ENCODE results near the gene SIDT2. TPM values are rescaled to one million over a fixed set of nuclear protein-coding genes. Genes with fewer than 3 reads are reported as not detected.

SIDT2 gene
- total and polyA plus RNA-seq, 2 of the 13 experiments (the other 11 are each of a cell fraction or from before 2014, with no cell fraction given), result 11.5 to 28.0 TPM

GRCh38 chr11:117178210-117179034, at the start of gene SIDT2 (continued):
- TF ChIP-seq, protein P1, sequence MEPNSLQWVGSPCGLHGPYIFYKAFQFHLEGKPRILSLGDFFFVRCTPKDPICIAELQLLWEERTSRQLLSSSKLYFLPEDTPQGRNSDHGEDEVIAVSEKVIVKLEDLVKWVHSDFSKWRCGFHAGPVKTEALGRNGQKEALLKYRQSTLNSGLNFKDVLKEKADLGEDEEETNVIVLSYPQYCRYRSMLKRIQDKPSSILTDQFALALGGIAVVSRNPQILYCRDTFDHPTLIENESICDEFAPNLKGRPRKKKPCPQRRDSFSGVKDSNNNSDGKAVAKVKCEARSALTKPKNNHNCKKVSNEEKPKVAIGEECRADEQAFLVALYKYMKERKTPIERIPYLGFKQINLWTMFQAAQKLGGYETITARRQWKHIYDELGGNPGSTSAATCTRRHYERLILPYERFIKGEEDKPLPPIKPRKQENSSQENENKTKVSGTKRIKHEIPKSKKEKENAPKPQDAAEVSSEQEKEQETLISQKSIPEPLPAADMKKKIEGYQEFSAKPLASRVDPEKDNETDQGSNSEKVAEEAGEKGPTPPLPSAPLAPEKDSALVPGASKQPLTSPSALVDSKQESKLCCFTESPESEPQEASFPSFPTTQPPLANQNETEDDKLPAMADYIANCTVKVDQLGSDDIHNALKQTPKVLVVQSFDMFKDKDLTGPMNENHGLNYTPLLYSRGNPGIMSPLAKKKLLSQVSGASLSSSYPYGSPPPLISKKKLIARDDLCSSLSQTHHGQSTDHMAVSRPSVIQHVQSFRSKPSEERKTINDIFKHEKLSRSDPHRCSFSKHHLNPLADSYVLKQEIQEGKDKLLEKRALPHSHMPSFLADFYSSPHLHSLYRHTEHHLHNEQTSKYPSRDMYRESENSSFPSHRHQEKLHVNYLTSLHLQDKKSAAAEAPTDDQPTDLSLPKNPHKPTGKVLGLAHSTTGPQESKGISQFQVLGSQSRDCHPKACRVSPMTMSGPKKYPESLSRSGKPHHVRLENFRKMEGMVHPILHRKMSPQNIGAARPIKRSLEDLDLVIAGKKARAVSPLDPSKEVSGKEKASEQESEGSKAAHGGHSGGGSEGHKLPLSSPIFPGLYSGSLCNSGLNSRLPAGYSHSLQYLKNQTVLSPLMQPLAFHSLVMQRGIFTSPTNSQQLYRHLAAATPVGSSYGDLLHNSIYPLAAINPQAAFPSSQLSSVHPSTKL (CRISPR knock-in tag; IDR thresholded peaks at IDR 0.05), result peak; percentile 28; the same call in 1 of the 2 replicates
- TF ChIP-seq DZIP1 (CRISPR knock-in tag; IDR thresholded peaks at IDR 0.05), result no peak; the same call in 1 of the 2 replicates
- 0 out of 2 replicates have a peak, but pooled peaks have one; percentile 20 for TF ChIP-seq RXRB (CRISPR knock-in tag; IDR thresholded peaks at IDR 0.05; ENCODE audit: borderline replicate concordance)
- TF ChIP-seq, protein P2, sequence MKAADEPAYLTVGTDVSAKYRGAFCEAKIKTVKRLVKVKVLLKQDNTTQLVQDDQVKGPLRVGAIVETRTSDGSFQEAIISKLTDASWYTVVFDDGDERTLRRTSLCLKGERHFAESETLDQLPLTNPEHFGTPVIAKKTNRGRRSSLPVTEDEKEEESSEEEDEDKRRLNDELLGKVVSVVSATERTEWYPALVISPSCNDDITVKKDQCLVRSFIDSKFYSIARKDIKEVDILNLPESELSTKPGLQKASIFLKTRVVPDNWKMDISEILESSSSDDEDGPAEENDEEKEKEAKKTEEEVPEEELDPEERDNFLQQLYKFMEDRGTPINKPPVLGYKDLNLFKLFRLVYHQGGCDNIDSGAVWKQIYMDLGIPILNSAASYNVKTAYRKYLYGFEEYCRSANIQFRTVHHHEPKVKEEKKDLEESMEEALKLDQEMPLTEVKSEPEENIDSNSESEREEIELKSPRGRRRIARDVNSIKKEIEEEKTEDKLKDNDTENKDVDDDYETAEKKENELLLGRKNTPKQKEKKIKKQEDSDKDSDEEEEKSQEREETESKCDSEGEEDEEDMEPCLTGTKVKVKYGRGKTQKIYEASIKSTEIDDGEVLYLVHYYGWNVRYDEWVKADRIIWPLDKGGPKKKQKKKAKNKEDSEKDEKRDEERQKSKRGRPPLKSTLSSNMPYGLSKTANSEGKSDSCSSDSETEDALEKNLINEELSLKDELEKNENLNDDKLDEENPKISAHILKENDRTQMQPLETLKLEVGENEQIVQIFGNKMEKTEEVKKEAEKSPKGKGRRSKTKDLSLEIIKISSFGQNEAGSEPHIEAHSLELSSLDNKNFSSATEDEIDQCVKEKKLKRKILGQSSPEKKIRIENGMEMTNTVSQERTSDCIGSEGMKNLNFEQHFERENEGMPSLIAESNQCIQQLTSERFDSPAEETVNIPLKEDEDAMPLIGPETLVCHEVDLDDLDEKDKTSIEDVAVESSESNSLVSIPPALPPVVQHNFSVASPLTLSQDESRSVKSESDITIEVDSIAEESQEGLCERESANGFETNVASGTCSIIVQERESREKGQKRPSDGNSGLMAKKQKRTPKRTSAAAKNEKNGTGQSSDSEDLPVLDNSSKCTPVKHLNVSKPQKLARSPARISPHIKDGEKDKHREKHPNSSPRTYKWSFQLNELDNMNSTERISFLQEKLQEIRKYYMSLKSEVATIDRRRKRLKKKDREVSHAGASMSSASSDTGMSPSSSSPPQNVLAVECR (CRISPR knock-in tag; IDR thresholded peaks at IDR 0.05; ENCODE audit: borderline replicate concordance), result peak; percentile 83; the same call in 1 of the 2 replicates
- TF ChIP-seq MAZ (IDR thresholded peaks at IDR 0.05; ENCODE audit: borderline replicate concordance, low read depth, low read length), result no peak
- TF ChIP-seq MAZ (CRISPR knock-in tag; IDR thresholded peaks at IDR 0.05; ENCODE audit: low read depth), result peak; percentile 29
- no peak for TF ChIP-seq NBN (conservative IDR thresholded peaks at IDR 0.05)
- no peak for TF ChIP-seq ZNF382 (CRISPR knock-in tag; IDR thresholded peaks at IDR 0.05; ENCODE audit: borderline replicate concordance)
- TF ChIP-seq SMAD1 (CRISPR knock-in tag; IDR thresholded peaks at IDR 0.05; ENCODE audit: borderline replicate concordance, low read depth), result 0 out of 2 replicates have a peak, but pooled peaks have one; percentile 9
- peak; percentile 28; the same call in 1 of the 2 replicates for TF ChIP-seq RFX1 (IDR thresholded peaks at IDR 0.05)
- TF ChIP-seq, protein P3, sequence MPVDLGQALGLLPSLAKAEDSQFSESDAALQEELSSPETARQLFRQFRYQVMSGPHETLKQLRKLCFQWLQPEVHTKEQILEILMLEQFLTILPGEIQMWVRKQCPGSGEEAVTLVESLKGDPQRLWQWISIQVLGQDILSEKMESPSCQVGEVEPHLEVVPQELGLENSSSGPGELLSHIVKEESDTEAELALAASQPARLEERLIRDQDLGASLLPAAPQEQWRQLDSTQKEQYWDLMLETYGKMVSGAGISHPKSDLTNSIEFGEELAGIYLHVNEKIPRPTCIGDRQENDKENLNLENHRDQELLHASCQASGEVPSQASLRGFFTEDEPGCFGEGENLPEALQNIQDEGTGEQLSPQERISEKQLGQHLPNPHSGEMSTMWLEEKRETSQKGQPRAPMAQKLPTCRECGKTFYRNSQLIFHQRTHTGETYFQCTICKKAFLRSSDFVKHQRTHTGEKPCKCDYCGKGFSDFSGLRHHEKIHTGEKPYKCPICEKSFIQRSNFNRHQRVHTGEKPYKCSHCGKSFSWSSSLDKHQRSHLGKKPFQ (CRISPR knock-in tag; IDR thresholded peaks at IDR 0.05; ENCODE audit: insufficient replicate concordance), result no peak
- TF ChIP-seq ZGPAT (CRISPR knock-in tag; IDR thresholded peaks at IDR 0.05), result peak; percentile 61; the same call in 1 of the 2 replicates
- no peak for TF ChIP-seq ZNF460 (CRISPR knock-in tag; IDR thresholded peaks at IDR 0.05; ENCODE audit: borderline replicate concordance)

All from HepG2 (cell line).